ENCODE data around the gene HS3ST3A1. TPM values are rescaled to one million over a fixed set of nuclear protein-coding genes. Genes with fewer than 3 reads are reported as not detected.

Gene HS3ST3A1
- total and polyA plus RNA-seq, 2 of the 8 experiments (the other 6 are each of a cell fraction or from before 2014, with no cell fraction given): 5.4 to 5.7 TPM

GRCh38 chr17:13642188-13642587 is 40.5 kb upstream of the HS3ST3A1 start:
- H3K27me3 ChIP-seq (replicated peaks in 1 of 4; ENCODE audit: control insufficient read depth in 3 of 4, extremely low read depth in 1 of 4, insufficient read depth in 3 of 4, low read length in 3 of 4): no peaks in the 10 kb centered on the region
- DNase-seq (ENCODE audit: low read depth in 1 of 2, low spot score in 2 of 2): no peak
- H2BK120ac ChIP-seq (replicated peaks; ENCODE audit: low read depth, low read length): no peak overlapping the region
- H3K27ac ChIP-seq (ENCODE audit: low read depth, low read length): no peak overlapping the region
- ChIA-PET POLR2A (ENCODE audit: partially characterized antibody) (no interaction called here), CTCF (ENCODE audit: partially characterized antibody) (no interaction called here)
- H3K23ac ChIP-seq (ENCODE audit: insufficient read length): no peak overlapping the region
- H3K36me3 ChIP-seq (ENCODE audit: control insufficient read depth in 2 of 4, insufficient read depth in 4 of 4, low read length in 3 of 4): no peaks in the 10 kb centered on the region
- H2BK12ac ChIP-seq (ENCODE audit: low read depth, low read length): no peak overlapping the region
- no peak overlapping the region for H2AK5ac ChIP-seq (ENCODE audit: low read depth, low read length)
- no peak overlapping the region for H3K4me2 ChIP-seq (ENCODE audit: insufficient read depth in 1 of 2, low read depth in 2 of 2, low read length in 2 of 2)
- H4K5ac ChIP-seq (ENCODE audit: insufficient read length, low read depth, low read length): no peak overlapping the region
- H3K79me2 ChIP-seq (ENCODE audit: control insufficient read depth in 1 of 2, insufficient read depth in 2 of 2, low read length in 2 of 2): no peaks in the 10 kb centered on the region
- H3K23me2 ChIP-seq (ENCODE audit: low read depth, low read length): no peaks in the 10 kb centered on the region
- H3K56ac ChIP-seq (replicated peaks; ENCODE audit: insufficient read length, low read depth, low read length): no peak overlapping the region
- no peak overlapping the region for H3K14ac ChIP-seq (ENCODE audit: insufficient read length)
- H3K9ac ChIP-seq (replicated peaks in 1 of 4; ENCODE audit: extremely low read depth in 1 of 4, low read depth in 3 of 4, low read length in 3 of 4): no peak overlapping the region
- H3K9me3 ChIP-seq (ENCODE audit: insufficient read depth in 2 of 2, low read depth in 1 of 2, low read length in 1 of 2): no peaks in the 10 kb centered on the region
- H3K4me3 ChIP-seq (ENCODE audit: extremely low read depth in 1 of 4, insufficient read depth in 2 of 4, low read depth in 3 of 4, low read length in 4 of 4): no peak overlapping the region
- H4K20me1 ChIP-seq (replicated peaks in 1 of 2; ENCODE audit: control insufficient read depth in 1 of 2, insufficient read depth in 2 of 2, low read length in 2 of 2): no peaks in the 10 kb centered on the region
- H3K4me1 ChIP-seq (replicated peaks in 1 of 4; ENCODE audit: control insufficient read depth in 3 of 4, insufficient read depth in 4 of 4, low read length in 3 of 4): peaks cover 0 to 8% (median 4%) of the 10 kb centered on the region in 4 experiments; a peak in 3 of 7 replicates
- H3K4ac ChIP-seq (replicated peaks; ENCODE audit: insufficient read length, low read depth, low read length): no peak overlapping the region
- no peak overlapping the region for H4K8ac ChIP-seq (ENCODE audit: extremely low read depth, insufficient read depth, low read length)
- H2BK5ac ChIP-seq (ENCODE audit: low read depth, low read length): no peak overlapping the region
- H3K79me1 ChIP-seq (ENCODE audit: low read depth, low read length): no peaks in the 10 kb centered on the region
- no peak for FAIRE-seq
- 71% methylated on average over 2 of the region's 2 CpGs; no CpG with 5 or more reads in 1 of the 2 experiments for WGBS, 2 experiments (ENCODE audit: extremely low coverage in 1 of 2, insufficient coverage in 1 of 2, insufficient read length in 1 of 2, insufficient replicate concordance in 2 of 2, low coverage in 1 of 2, low lambda C conversion rate in 2 of 2, missing lambda C conversion rate in 1 of 2)
- H2BK15ac ChIP-seq (ENCODE audit: low read length): no peak overlapping the region
- H4K91ac ChIP-seq (replicated peaks; ENCODE audit: insufficient read length, low read length): no peak overlapping the region
- no peak overlapping the region for H2BK20ac ChIP-seq (ENCODE audit: low read length)
- no peak overlapping the region for H3K18ac ChIP-seq (ENCODE audit: extremely low read depth, low read length)
- no peak overlapping the region for H2AFZ ChIP-seq (ENCODE audit: low read length)
- TF ChIP-seq SAP30 (IDR thresholded peaks at IDR 0.05; ENCODE audit: insufficient read depth, insufficient replicate concordance, low read length) (no peak), RXRA (IDR thresholded peaks at IDR 0.05; ENCODE audit: insufficient read depth, low read depth, low read length) (no peak), TBP (IDR thresholded peaks at IDR 0.05; ENCODE audit: low read depth, low read length) (no peak), ATF2 (IDR thresholded peaks at IDR 0.05; ENCODE audit: low read length) (no peak), PHF8 (conservative IDR thresholded peaks at IDR 0.05; ENCODE audit: low read depth, low read length) (no peak), TCF12 (IDR thresholded peaks at IDR 0.05; ENCODE audit: low read depth, low read length) (no peak), TEAD4 (IDR thresholded peaks at IDR 0.05; ENCODE audit: low read depth, low read length) (no peak), CREB1 (IDR thresholded peaks at IDR 0.05) (no peak), SP2 (IDR thresholded peaks at IDR 0.05; ENCODE audit: low read length) (no peak), KDM5A (IDR thresholded peaks at IDR 0.05; ENCODE audit: low read length) (no peak), TAF1 (IDR thresholded peaks at IDR 0.05; ENCODE audit: low read depth, low read length) (no peak), POLR2A (IDR thresholded peaks at IDR 0.05; ENCODE audit: control extremely low read depth in 1 of 2, low read depth in 2 of 2, low read length in 2 of 2) (no peak), EP300 (IDR thresholded peaks at IDR 0.05; ENCODE audit: borderline replicate concordance in 1 of 2, low read depth in 2 of 2, low read length in 2 of 2) (no peak)
